Pancreas (tissue), 10 donors: ENCODE measurements around the gene FMC1. TPM values are rescaled to one million over a fixed set of nuclear protein-coding genes. Genes with fewer than 3 reads are reported as not detected.
A peak's percentile ranks its signal among the peaks of the same experiment; 100 is the strongest.

Source experiments
- ATAC-seq, 4 donors: fragments of 200-7000 bp; cut with Tn5 transposase; one replicate each; pipeline versions ENCODE4 v1.8.0 to v1.9.1; 2020; ENCODE audit warnings: mild to moderate bottlenecking in 4 of 4, moderate library complexity in 4 of 4
- DNase-seq, 6 donors: peaks; one replicate each; pipeline ENCODE4 v3.0.0-alpha.2; 2020
- FAIRE-seq: peaks from 2 replicates; lab custom pipeline; 2012; peaks lifted over from hg19 to GRCh38; lab: Jason Lieb, UNC
- H3K27ac ChIP-seq, 4 donors: fragments of 200-600 bp; sonication (generic); 1 replicate in 3 of 4; 2 replicates in 1 of 4; pipeline versions ENCODE4 v1.5.0 to v1.8.0; 2020
- H3K27me3 ChIP-seq, 4 donors: fragments of 200-600 bp; one replicate each; pipeline ENCODE4 v1.8.0; 2021
- H3K36me3 ChIP-seq, 3 donors: fragments of 200-600 bp; sonication (generic) in 1 of 3; one replicate each; pipeline versions ENCODE4 v1.5.0 to v1.8.0; 2020 to 2021
- H3K4me1 ChIP-seq, 3 donors: fragments of 200-600 bp; one replicate each; pipeline ENCODE4 v1.8.0; 2021
- H3K4me3 ChIP-seq, 4 donors: fragments of 200-600 bp; sonication (generic) in 2 of 4; one replicate each; pipeline versions ENCODE4 v1.5.0 to v1.8.0; 2020 to 2021
- H3K9me3 ChIP-seq, 4 donors: fragments of 200-600 bp; one replicate each; pipeline ENCODE4 v1.8.0; 2021
- WGBS, 2 donors: extraction: QIAGEN DNeasy Blood & Tissue Kit; methylation state at CpG; one replicate each; pipeline ENCODE4 v1.1.7; 2013; 5-methylcytosine and 5-hydroxymethylcytosine counted together
- intact Hi-C, 3 donors: fragments of 100-400 bp; cut with DNase I; formaldehyde crosslinking; loops; one replicate each; pipeline versions ENCODE4 v1.11.1 to v1.14.2; 2022
- polyA plus RNA-seq, 2 donors: library from polyadenylated mRNA; stranded (reverse); fragments of 200-250 nt; gene quantifications; one replicate each; pipeline ENCODE4 v1.2.3, GENCODE V29; 2013
- total RNA-seq, 6 donors: library from RNA; stranded (reverse); fragmentation: NEBNext Ultra II Directional in 4 of 6; extraction: Animal tissue kit (Norgen Biotek cat#: 25700) in 4 of 6; gene quantifications; one replicate each; pipeline versions ENCODE4 v1.2.1 to v1.2.4, GENCODE V29; 2021 to 2023
- TF ChIP-seq, protein P1 (sequence below), 4 donors: fragments of 200-600 bp; sonication (generic) in 3 of 4; IDR thresholded peaks; one replicate each; pipeline versions ENCODE4 v1.5.0 to v1.8.0; 2021; ENCODE audit warnings: antibody characterized with exemption in 4 of 4
- donor health status: healthy with polysubstance abuse.
- donor health status: DM: no; HTN: no; CAD: no; lungs with moderate emphysema.
- donor health status: DM: no; HTN: no; CAD: no.
- donor health status: control.
- donor health status: control.
- donor health status: Bipolar disorder and iron deficiency.
- donor health status: DM: yes; HTN: yes; CAD: no.
- donor health status: DM: no; HTN: no; CAD: no.
- donor health status: DM: no; HTN: no; CAD: no.
- donor health status: DM: yes; HTN: yes; CAD: no.

Gene FMC1
- total and polyA plus RNA-seq, 8 donors, result 6.8 to 23.6 (median 8.5) TPM

DNA sequence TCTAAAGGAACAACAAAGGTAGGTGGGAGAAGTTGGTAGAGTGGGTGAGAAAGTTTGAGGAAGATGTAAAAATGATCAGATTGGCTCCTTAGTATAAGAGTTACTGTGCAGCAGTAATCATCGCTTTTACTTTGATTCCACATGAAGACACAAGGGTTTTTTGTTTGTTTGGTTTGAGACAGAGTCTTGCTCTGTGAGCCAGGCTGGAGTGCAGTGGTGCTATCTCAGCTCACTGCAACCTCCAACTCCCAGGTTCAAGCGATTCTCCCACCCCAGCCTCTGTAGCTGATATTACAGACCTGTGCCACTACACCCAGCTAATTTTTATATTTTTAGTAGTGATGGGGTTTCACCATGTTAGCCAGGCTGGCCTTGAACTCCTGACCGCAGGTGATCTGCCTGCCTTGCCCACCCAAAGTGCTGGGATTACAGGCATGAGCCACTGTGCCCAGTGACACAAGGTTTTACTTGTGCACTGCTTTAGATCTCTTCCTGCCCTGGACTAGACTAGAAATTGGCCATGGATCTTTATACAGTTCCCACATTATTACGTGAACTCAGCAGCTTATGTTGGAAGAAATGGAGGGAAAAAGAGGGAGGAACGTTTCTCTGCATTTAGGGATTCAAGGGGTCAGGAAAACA lies 29.3 kb downstream of the FMC1 start:
- TF ChIP-seq, protein P1, sequence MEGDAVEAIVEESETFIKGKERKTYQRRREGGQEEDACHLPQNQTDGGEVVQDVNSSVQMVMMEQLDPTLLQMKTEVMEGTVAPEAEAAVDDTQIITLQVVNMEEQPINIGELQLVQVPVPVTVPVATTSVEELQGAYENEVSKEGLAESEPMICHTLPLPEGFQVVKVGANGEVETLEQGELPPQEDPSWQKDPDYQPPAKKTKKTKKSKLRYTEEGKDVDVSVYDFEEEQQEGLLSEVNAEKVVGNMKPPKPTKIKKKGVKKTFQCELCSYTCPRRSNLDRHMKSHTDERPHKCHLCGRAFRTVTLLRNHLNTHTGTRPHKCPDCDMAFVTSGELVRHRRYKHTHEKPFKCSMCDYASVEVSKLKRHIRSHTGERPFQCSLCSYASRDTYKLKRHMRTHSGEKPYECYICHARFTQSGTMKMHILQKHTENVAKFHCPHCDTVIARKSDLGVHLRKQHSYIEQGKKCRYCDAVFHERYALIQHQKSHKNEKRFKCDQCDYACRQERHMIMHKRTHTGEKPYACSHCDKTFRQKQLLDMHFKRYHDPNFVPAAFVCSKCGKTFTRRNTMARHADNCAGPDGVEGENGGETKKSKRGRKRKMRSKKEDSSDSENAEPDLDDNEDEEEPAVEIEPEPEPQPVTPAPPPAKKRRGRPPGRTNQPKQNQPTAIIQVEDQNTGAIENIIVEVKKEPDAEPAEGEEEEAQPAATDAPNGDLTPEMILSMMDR (IDR thresholded peaks at IDR 0.05), result no peak
- Histone ChIP-seq H3K4me1 (peaks cover 6 to 22% (median 19%) of the 10 kb centered on the region in 3 donors), H3K36me3 (peaks cover 0 to 3% (median 0%) of the 10 kb centered on the region in 3 donors), H3K4me3 (no peak overlapping the region), H3K27ac (no peak overlapping the region), H3K9me3 (no peaks in the 10 kb centered on the region), H3K27me3 (no peaks in the 10 kb centered on the region)
- ATAC-seq (no peak), DNase-seq (no peak), FAIRE-seq (no peak)
- WGBS, 2 donors, result 58 to 66% methylated on average over 5 of the region's 5 CpGs
- intact Hi-C loops, result no loop called here

DNA sequence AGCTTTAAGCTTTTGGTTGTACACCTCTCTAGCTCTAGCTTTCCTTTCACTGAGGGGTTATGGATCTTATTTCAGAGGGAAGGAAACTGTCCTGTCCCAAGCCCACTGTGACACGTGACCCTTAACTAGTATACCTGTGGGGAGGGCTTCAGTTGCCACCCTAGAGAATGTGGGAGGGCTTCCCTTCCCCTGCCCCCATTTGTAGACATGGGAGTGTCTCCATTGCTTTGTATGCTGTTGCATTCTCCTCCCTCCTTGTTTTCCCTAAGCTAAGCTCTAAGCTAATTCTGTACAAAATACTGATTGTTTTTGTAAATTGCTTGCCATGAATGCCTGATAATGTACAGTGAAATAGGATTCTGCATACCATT lies 29.8 kb downstream of the FMC1 start:
- H3K27me3 ChIP-seq, result no peaks in the 10 kb centered on the region
- no peak overlapping the region for H3K27ac ChIP-seq
- no peak overlapping the region for H3K4me3 ChIP-seq
- ATAC-seq (no peak), FAIRE-seq (no peak), DNase-seq (no peak)
- H3K4me1 ChIP-seq, result peaks cover 6 to 22% (median 19%) of the 10 kb centered on the region in 3 donors
- peaks cover 0 to 3% (median 0%) of the 10 kb centered on the region in 3 donors for H3K36me3 ChIP-seq
- TF ChIP-seq, protein P1 (IDR thresholded peaks at IDR 0.05), result no peak
- 83 to 90% methylated on average over 1 of the region's 1 CpG for WGBS, 2 donors
- H3K9me3 ChIP-seq, result no peaks in the 10 kb centered on the region
- intact Hi-C loops, result no loop called here

DNA sequence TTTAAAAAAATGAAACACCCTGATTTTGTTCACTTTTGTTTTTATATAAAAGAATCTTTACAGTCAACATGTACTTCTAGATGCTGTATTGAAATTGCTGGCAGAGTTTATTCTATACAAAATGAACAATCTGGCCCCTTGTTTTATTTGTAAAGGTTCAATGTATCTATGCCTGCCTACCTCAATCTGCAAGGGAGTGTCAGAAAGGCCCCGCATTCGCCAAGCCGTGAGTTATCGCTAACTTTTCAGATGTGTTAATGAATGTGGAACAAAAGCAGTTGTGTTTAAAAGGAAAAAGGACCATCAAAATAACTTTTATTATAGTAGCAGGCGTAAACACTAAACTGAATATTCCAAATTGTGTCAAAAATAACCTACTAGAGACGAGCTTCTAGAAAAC lies 33.1 kb downstream of the FMC1 start:
- intact Hi-C loops, result no loop called here
- ATAC-seq, result no peak
- no peak for DNase-seq
- TF ChIP-seq, protein P1 (IDR thresholded peaks at IDR 0.05), result no peak
- FAIRE-seq, result no peak
- no peaks in the 10 kb centered on the region for H3K9me3 ChIP-seq
- WGBS, 2 donors, result 82 to 84% methylated on average over 6 of the region's 6 CpGs
- H3K36me3 ChIP-seq, result peaks cover 0 to 24% (median 15%) of the 10 kb centered on the region in 3 donors
- H3K4me1 ChIP-seq, result peaks cover 6 to 15% (median 14%) of the 10 kb centered on the region in 3 donors
- H3K27ac ChIP-seq, result no peak overlapping the region
- H3K4me3 ChIP-seq, result no peak overlapping the region
- no peaks in the 10 kb centered on the region for H3K27me3 ChIP-seq

DNA sequence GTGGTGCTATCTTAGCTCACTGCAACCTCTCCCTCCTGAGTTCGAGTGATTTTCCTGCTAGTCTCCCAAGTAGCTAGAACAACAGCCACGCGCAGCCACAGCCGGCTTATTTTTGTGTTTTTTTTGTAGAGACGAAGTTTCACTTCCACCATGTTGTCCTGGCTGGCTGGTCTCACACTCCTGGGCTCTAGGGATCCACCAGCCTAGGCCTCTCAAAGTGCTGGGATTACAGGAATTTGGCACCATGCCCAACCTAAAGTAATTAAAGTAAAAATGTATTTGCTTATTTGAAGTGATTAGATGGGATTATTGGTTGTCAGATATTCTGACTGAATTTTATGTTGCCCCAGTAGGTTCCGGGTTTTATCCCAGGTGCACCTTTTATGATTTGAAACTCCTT lies 41.3 kb downstream of the FMC1 start:
- H3K4me3 ChIP-seq, result no peak overlapping the region
- TF ChIP-seq, protein P1 (IDR thresholded peaks at IDR 0.05), result no peak
- intact Hi-C loops, result no loop called here
- no peaks in the 10 kb centered on the region for H3K4me1 ChIP-seq
- H3K27ac ChIP-seq, result no peak overlapping the region
- peak in 2 of 4 donors; percentile 16 to 23 for ATAC-seq
- H3K27me3 ChIP-seq, result no peaks in the 10 kb centered on the region
- FAIRE-seq, result no peak
- no peak for DNase-seq
- H3K9me3 ChIP-seq, result no peaks in the 10 kb centered on the region
- WGBS, 2 donors, result 96 to 97% methylated on average over 6 of the region's 6 CpGs
- peaks cover 0 to 21% (median 15%) of the 10 kb centered on the region in 3 donors for H3K36me3 ChIP-seq

DNA sequence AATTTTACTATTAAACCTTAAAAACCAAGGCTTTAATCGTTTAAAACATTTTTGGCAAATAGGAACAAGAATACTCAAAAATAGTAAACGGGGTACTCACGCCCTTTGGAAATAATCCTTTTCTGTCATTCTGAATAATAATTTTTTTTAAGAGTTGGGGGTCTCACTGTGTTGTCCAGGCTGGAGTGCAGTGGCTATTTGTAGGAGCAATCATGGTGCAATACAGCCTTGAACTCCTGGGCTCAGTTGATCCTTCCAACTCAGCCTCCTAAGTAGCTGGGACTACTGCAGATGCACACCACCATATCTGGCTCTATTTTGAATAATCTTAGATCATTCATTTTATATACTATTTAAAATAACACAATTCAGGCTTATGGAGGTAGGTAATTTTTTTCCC lies 43.5 kb downstream of the FMC1 start:
- whole genome bisulfite sequencing, 2 donors, result 93 to 97% methylated on average over 3 of the region's 3 CpGs
- H3K27me3 ChIP-seq, result no peaks in the 10 kb centered on the region
- TF ChIP-seq, protein P1 (IDR thresholded peaks at IDR 0.05), result no peak
- H3K4me1 ChIP-seq, result no peaks in the 10 kb centered on the region
- FAIRE-seq (no peak), DNase-seq (no peak), ATAC-seq (no peak)
- H3K27ac ChIP-seq, result no peak overlapping the region
- intact Hi-C loops, result no loop called here
- H3K36me3 ChIP-seq, result peaks cover 0 to 12% (median 8%) of the 10 kb centered on the region in 3 donors
- H3K9me3 ChIP-seq, result no peaks in the 10 kb centered on the region
- H3K4me3 ChIP-seq, result no peak overlapping the region
